Uterus (tissue), 4 donors: ENCODE measurements around the gene TNIP1. TPM values are rescaled to one million over a fixed set of nuclear protein-coding genes. Genes with fewer than 3 reads are reported as not detected.

ENCODE experiments used
- DNase-seq, 2 donors: peaks; one replicate each; pipeline ENCODE4 v3.0.0-alpha.2; 2019 to 2020
- H3K27ac ChIP-seq, 2 donors: fragments of 200-600 bp; sonication (generic); 1 replicate in 1 of 2; 2 replicates in 1 of 2; pipeline ENCODE4 v1.5.1; 2016 to 2018
- H3K27me3 ChIP-seq, 2 donors: fragments of 200-600 bp; sonication (generic); one replicate each; pipeline ENCODE4 v1.5.1; 2018 to 2019; ENCODE audit warnings: control low read depth in 1 of 2
- H3K36me3 ChIP-seq, 2 donors: fragments of 200-600 bp; sonication (generic); one replicate each; pipeline ENCODE4 v1.5.1; 2019; ENCODE audit warnings: control low read depth in 1 of 2
- H3K4me1 ChIP-seq, 2 donors: fragments of 200-600 bp; sonication (generic); one replicate each; pipeline ENCODE4 v1.5.1; 2018 to 2019; ENCODE audit warnings: control low read depth in 1 of 2
- H3K4me3 ChIP-seq, 2 donors: fragments of 200-600 bp; sonication (generic); 1 replicate in 1 of 2; 2 replicates in 1 of 2; pipeline ENCODE4 v1.5.1; 2018 to 2019; ENCODE audit warnings: mild to moderate bottlenecking in 1 of 2
- H3K9me3 ChIP-seq, 2 donors: fragments of 200-600 bp; sonication (generic); one replicate each; pipeline ENCODE4 v1.5.1; 2019; ENCODE audit warnings: control low read depth in 1 of 2
- CTCF ChIP-seq, 4 experiments: fragments of 200-600 bp in 2 of 4; fragments of 450-650 bp in 2 of 4; sonication (generic) in 2 of 4; IDR thresholded peaks; one replicate each; pipeline ENCODE4 v1.5.1; 2016 to 2019; ENCODE audit warnings: antibody characterized with exemption in 4 of 4, mild to moderate bottlenecking in 2 of 4, moderate library complexity in 1 of 4
- POLR2A ChIP-seq, 2 donors: fragments of 450-650 bp; IDR thresholded peaks; one replicate each; pipeline ENCODE4 v1.6.1; 2016; ENCODE audit warnings: antibody characterized with exemption in 2 of 2, mild to moderate bottlenecking in 1 of 2, moderate library complexity in 1 of 2
- intact Hi-C: fragments of 100-400 bp; cut with DNase I; formaldehyde crosslinking; loops from one replicate; pipeline ENCODE4 v1.15.1; 2023; ENCODE audit warnings: low total_unique reads
- total RNA-seq, 4 donors: library from RNA; depleted of rRNA in 3 of 4; stranded (reverse); fragments of >200 nt in 3 of 4; gene quantifications; one replicate each; pipeline versions ENCODE4 v1.1.0 to v1.2.4, GENCODE V29; 2014 to 2023
- donor health status: DM: yes; HTN: yes; CAD: no.

The TNIP1 gene
- total RNA-seq, 4 donors from 2014 or later = 35.6 to 70.8 (median 50.7) TPM

GRCh38 chr5:151024440-151025249 is 56.2 kb downstream of the TNIP1 start:
- no peak overlapping the region for H3K4me3 ChIP-seq
- H3K27me3 ChIP-seq = no peaks in the 10 kb centered on the region
- H3K4me1 ChIP-seq = no peaks in the 10 kb centered on the region
- no peak for DNase-seq
- intact Hi-C loops = no loop called here
- H3K27ac ChIP-seq = peak overlapping the region; percentile 81 to 91
- H3K36me3 ChIP-seq = no peaks in the 10 kb centered on the region
- TF ChIP-seq POLR2A (IDR thresholded peaks at IDR 0.05) (no peak), CTCF (IDR thresholded peaks at IDR 0.05) (no peak)
- H3K9me3 ChIP-seq = no peaks in the 10 kb centered on the region

- H3K4me3 ChIP-seq = no peak overlapping the region
- TF ChIP-seq POLR2A (IDR thresholded peaks at IDR 0.05) = no peak
- no peak for TF ChIP-seq CTCF (IDR thresholded peaks at IDR 0.05)
- intact Hi-C loops = no loop called here
- H3K27ac ChIP-seq = peak overlapping the region; percentile 81 to 91
- no peaks in the 10 kb centered on the region for H3K4me1 ChIP-seq
- no peaks in the 10 kb centered on the region for H3K9me3 ChIP-seq
- no peaks in the 10 kb centered on the region for H3K36me3 ChIP-seq
- peak in 1 of 2 donors; percentile 69 for DNase-seq
- H3K27me3 ChIP-seq = no peaks in the 10 kb centered on the region
Observed at GRCh38 chr5:151023651-151024050, 57.2 kb downstream of the TNIP1 start.

GRCh38 chr5:151023047-151023615 is 57.7 kb downstream of the TNIP1 start:
- Histone ChIP-seq H3K27me3 (no peaks in the 10 kb centered on the region), H3K9me3 (no peaks in the 10 kb centered on the region), H3K27ac (peak overlapping the region; percentile 81 to 91), H3K4me3 (peak overlapping the region in 1 of 2 donors; percentile 80), H3K36me3 (no peaks in the 10 kb centered on the region), H3K4me1 (no peaks in the 10 kb centered on the region)
- TF ChIP-seq CTCF (IDR thresholded peaks at IDR 0.05) (no peak), POLR2A (IDR thresholded peaks at IDR 0.05) (no peak)
- DNase-seq = peak; percentile 64 to 77
- intact Hi-C loops = no loop called here

GRCh38 chr5:151022511-151023018 is 58.3 kb downstream of the TNIP1 start:
- H3K27ac ChIP-seq = peak overlapping the region; percentile 81 to 91
- peak overlapping the region in 1 of 2 donors; percentile 80 for H3K4me3 ChIP-seq
- H3K36me3 ChIP-seq = no peaks in the 10 kb centered on the region
- intact Hi-C loops = no loop called here
- H3K9me3 ChIP-seq = no peaks in the 10 kb centered on the region
- no peak for DNase-seq
- no peaks in the 10 kb centered on the region for H3K4me1 ChIP-seq
- no peak for TF ChIP-seq POLR2A (IDR thresholded peaks at IDR 0.05)
- no peak for TF ChIP-seq CTCF (IDR thresholded peaks at IDR 0.05)
- no peaks in the 10 kb centered on the region for H3K27me3 ChIP-seq

- H3K27ac ChIP-seq = peak overlapping the region; percentile 81 to 91
- H3K36me3 ChIP-seq = no peaks in the 10 kb centered on the region
- intact Hi-C loops = no loop called here
- H3K9me3 ChIP-seq = no peaks in the 10 kb centered on the region
- H3K4me3 ChIP-seq = peak overlapping the region; percentile 80 to 83
- DNase-seq = no peak
- H3K4me1 ChIP-seq = no peaks in the 10 kb centered on the region
- no peaks in the 10 kb centered on the region for H3K27me3 ChIP-seq
- TF ChIP-seq CTCF (IDR thresholded peaks at IDR 0.05) (no peak), POLR2A (IDR thresholded peaks at IDR 0.05) (no peak)
Observed at GRCh38 chr5:151021746-151022145, 59.1 kb downstream of the TNIP1 start.
